Liver (tissue), 9 donors: ENCODE measurements around the gene TMEM168. TPM values are rescaled to one million over a fixed set of nuclear protein-coding genes. Genes with fewer than 3 reads are reported as not detected.

ENCODE experiments used
- DNase-seq: peaks from one replicate; pipeline ENCODE4 v3.0.0-alpha.2; 2017; ENCODE audit warnings: low spot score
- H3K27ac ChIP-seq, 2 donors: one replicate each; pipeline ENCODE4 v1.7.0; 2013; ENCODE audit warnings: inconsistent platforms in 2 of 2, low read length in 2 of 2, control low read depth in 1 of 2, low read depth in 1 of 2, mild to moderate bottlenecking in 1 of 2
- H3K27me3 ChIP-seq, 4 donors: one replicate each; pipeline versions ENCODE4 v1.6.1 to v1.7.0; 2013; ENCODE audit warnings: low read length in 3 of 4, inconsistent platforms in 1 of 4, mild to moderate bottlenecking in 1 of 4, moderate library complexity in 1 of 4; ENCODE audit not compliant: control insufficient read depth in 4 of 4, insufficient read depth in 4 of 4
- H3K36me3 ChIP-seq, 4 donors: one replicate each; pipeline versions ENCODE4 v1.6.1 to v1.7.0; 2013; ENCODE audit warnings: low read length in 3 of 4, mild to moderate bottlenecking in 3 of 4, low read depth in 1 of 4, moderate library complexity in 1 of 4; ENCODE audit not compliant: control insufficient read depth in 4 of 4, insufficient read depth in 3 of 4
- H3K4me1 ChIP-seq, 4 donors: one replicate each; pipeline versions ENCODE4 v1.6.1 to v1.7.0; 2013; ENCODE audit warnings: low read length in 3 of 4, mild to moderate bottlenecking in 3 of 4, moderate library complexity in 1 of 4; ENCODE audit not compliant: control insufficient read depth in 4 of 4, insufficient read depth in 4 of 4
- H3K4me3 ChIP-seq, 3 donors: one replicate each; pipeline versions ENCODE4 v1.6.1 to v1.7.0; 2013; ENCODE audit warnings: low read length in 3 of 3, control low read depth in 1 of 3, low read depth in 1 of 3, mild to moderate bottlenecking in 1 of 3
- H3K9ac ChIP-seq, 2 donors: one replicate each; pipeline ENCODE4 v1.7.0; 2013; ENCODE audit warnings: low read length in 2 of 2, mild to moderate bottlenecking in 2 of 2, moderate library complexity in 2 of 2, control low read depth in 1 of 2, low read depth in 1 of 2
- H3K9me3 ChIP-seq, 4 donors: one replicate each; pipeline versions ENCODE4 v1.6.1 to v1.7.0; 2013; ENCODE audit warnings: low read length in 3 of 4; ENCODE audit not compliant: control insufficient read depth in 4 of 4
- ATF3 ChIP-seq: IDR thresholded peaks from 2 replicates; pipeline ENCODE4 v1.6.1; 2016; ENCODE audit warnings: antibody characterized with exemption
- CTCF ChIP-seq: fragments of 150-350 bp; IDR thresholded peaks from 2 replicates; pipeline ENCODE4 v1.5.1; 2017; ENCODE audit warnings: improper control_type of control experiment, low read depth, low read length; ENCODE audit not compliant: missing input control
- EGR1 ChIP-seq, 2 donors: IDR thresholded peaks; 2 replicates each; pipeline ENCODE4 v1.6.1; 2016 to 2018; ENCODE audit warnings: antibody characterized with exemption in 2 of 2, low read depth in 2 of 2
- FOXA1 ChIP-seq: IDR thresholded peaks from 2 replicates; pipeline ENCODE4 v1.6.1; 2016; ENCODE audit warnings: antibody characterized with exemption
- FOXA2 ChIP-seq: IDR thresholded peaks from 2 replicates; pipeline ENCODE4 v1.6.1; 2016; ENCODE audit warnings: antibody characterized with exemption
- GABPA ChIP-seq, 2 donors: IDR thresholded peaks in 1 of 2; conservative IDR thresholded peaks in 1 of 2; 2 replicates each; pipeline ENCODE4 v1.6.1; 2016; ENCODE audit warnings: antibody characterized with exemption in 2 of 2, mild to moderate bottlenecking in 1 of 2, moderate library complexity in 1 of 2
- HNF4A ChIP-seq, 2 donors: conservative IDR thresholded peaks; 2 replicates each; pipeline ENCODE4 v1.6.1; 2016; ENCODE audit warnings: antibody characterized with exemption in 2 of 2, mild to moderate bottlenecking in 2 of 2
- HNF4G ChIP-seq: IDR thresholded peaks from 2 replicates; pipeline ENCODE4 v1.6.1; 2016; ENCODE audit warnings: antibody characterized with exemption
- JUND ChIP-seq, 2 donors: IDR thresholded peaks; 2 replicates each; pipeline ENCODE4 v1.6.1; 2016; ENCODE audit warnings: antibody characterized with exemption in 2 of 2
- NR2F2 ChIP-seq: IDR thresholded peaks from 2 replicates; pipeline ENCODE4 v1.6.1; 2016; ENCODE audit warnings: antibody characterized with exemption
- RAD21 ChIP-seq, 2 donors: IDR thresholded peaks; 2 replicates each; pipeline ENCODE4 v1.6.1; 2016; ENCODE audit warnings: antibody characterized with exemption in 2 of 2, mild to moderate bottlenecking in 2 of 2
- REST ChIP-seq: IDR thresholded peaks from 2 replicates; pipeline ENCODE4 v1.6.1; 2016; ENCODE audit warnings: antibody characterized with exemption, mild to moderate bottlenecking
- RXRA ChIP-seq, 2 donors: IDR thresholded peaks; 2 replicates each; pipeline ENCODE4 v1.6.1; 2017 to 2018; ENCODE audit warnings: antibody characterized with exemption in 2 of 2, mild to moderate bottlenecking in 1 of 2
- SP1 ChIP-seq: IDR thresholded peaks from 2 replicates; pipeline ENCODE4 v1.6.1; 2018; ENCODE audit warnings: antibody characterized with exemption, mild to moderate bottlenecking
- TAF1 ChIP-seq: conservative IDR thresholded peaks from 2 replicates; pipeline ENCODE4 v1.6.1; 2016; ENCODE audit warnings: antibody characterized with exemption, mild to moderate bottlenecking
- YY1 ChIP-seq: IDR thresholded peaks from 2 replicates; pipeline ENCODE4 v1.6.1; 2016; ENCODE audit warnings: antibody characterized with exemption, mild to moderate bottlenecking
- WGBS: extraction: QIAGEN DNeasy Blood & Tissue Kit; methylation state at CpG from one replicate; pipeline ENCODE4 v1.1.7; 2013; 5-methylcytosine and 5-hydroxymethylcytosine counted together
- polyA plus RNA-seq, 2 donors: library from polyadenylated mRNA; stranded (reverse) in 1 of 2; unstranded in 1 of 2; fragments of 200-250 nt in 1 of 2; fragments of >200 nt in 1 of 2; fragmentation: Nextera tagmentation in 1 of 2; extraction: Ambion mirVana in 1 of 2; gene quantifications; one replicate each; pipeline versions ENCODE4 v1.2.1 to v1.2.3, GENCODE V29; 2013 to 2015
- total RNA-seq, 2 donors: library from RNA; depleted of rRNA; stranded (reverse); fragments of >200 nt; gene quantifications; one replicate each; pipeline ENCODE4 v1.2.3, GENCODE V29; 2014
- TF ChIP-seq, protein P1 (sequence below): IDR thresholded peaks from 2 replicates; pipeline ENCODE4 v1.6.1; 2016; ENCODE audit warnings: antibody characterized with exemption
- TF ChIP-seq, protein P2 (sequence below): IDR thresholded peaks from 2 replicates; pipeline ENCODE4 v1.6.1; 2016; ENCODE audit warnings: antibody characterized with exemption
- donor health status: healthy.
- donor health status: healthy.
- donor health status: healthy.
- donor health status: healthy.
- donor health status: healthy.

Gene TMEM168
- total and polyA plus RNA-seq, 4 donors, result 4.6 to 16.8 (median 7.7) TPM

- Histone ChIP-seq H3K9me3 (no peaks in the 10 kb centered on the region), H3K4me3 (no peak overlapping the region), H3K27me3 (no peaks in the 10 kb centered on the region), H3K4me1 (no peaks in the 10 kb centered on the region), H3K27ac (no peak overlapping the region), H3K36me3 (no peaks in the 10 kb centered on the region), H3K9ac (no peak overlapping the region)
- TF ChIP-seq CTCF, result no peak
- TF ChIP-seq, protein P1, sequence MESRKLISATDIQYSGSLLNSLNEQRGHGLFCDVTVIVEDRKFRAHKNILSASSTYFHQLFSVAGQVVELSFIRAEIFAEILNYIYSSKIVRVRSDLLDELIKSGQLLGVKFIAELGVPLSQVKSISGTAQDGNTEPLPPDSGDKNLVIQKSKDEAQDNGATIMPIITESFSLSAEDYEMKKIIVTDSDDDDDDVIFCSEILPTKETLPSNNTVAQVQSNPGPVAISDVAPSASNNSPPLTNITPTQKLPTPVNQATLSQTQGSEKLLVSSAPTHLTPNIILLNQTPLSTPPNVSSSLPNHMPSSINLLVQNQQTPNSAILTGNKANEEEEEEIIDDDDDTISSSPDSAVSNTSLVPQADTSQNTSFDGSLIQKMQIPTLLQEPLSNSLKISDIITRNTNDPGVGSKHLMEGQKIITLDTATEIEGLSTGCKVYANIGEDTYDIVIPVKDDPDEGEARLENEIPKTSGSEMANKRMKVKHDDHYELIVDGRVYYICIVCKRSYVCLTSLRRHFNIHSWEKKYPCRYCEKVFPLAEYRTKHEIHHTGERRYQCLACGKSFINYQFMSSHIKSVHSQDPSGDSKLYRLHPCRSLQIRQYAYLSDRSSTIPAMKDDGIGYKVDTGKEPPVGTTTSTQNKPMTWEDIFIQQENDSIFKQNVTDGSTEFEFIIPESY, result no peak
- TF ChIP-seq FOXA2, result no peak
- no peak for TF ChIP-seq JUND (IDR thresholded peaks at IDR 0.05)
- TF ChIP-seq YY1, result no peak
- TF ChIP-seq HNF4A (conservative IDR thresholded peaks at IDR 0.05), result no peak
- no peak for TF ChIP-seq RXRA (IDR thresholded peaks at IDR 0.05)
- no peak for TF ChIP-seq FOXA1
- no peak for TF ChIP-seq SP1
- no peak for TF ChIP-seq GABPA (IDR thresholded peaks at IDR 0.05 in 1 of 2, conservative IDR thresholded peaks at IDR 0.05 in 1 of 2)
- TF ChIP-seq TAF1, result no peak
- TF ChIP-seq RAD21 (IDR thresholded peaks at IDR 0.05), result no peak
- TF ChIP-seq, protein P2, sequence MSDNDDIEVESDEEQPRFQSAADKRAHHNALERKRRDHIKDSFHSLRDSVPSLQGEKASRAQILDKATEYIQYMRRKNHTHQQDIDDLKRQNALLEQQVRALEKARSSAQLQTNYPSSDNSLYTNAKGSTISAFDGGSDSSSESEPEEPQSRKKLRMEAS, result no peak
- no peak for TF ChIP-seq NR2F2
- no peak for TF ChIP-seq HNF4G
- no peak for TF ChIP-seq ATF3
- no peak for TF ChIP-seq EGR1 (IDR thresholded peaks at IDR 0.05; ENCODE audit: low read depth in 2 of 2)
- TF ChIP-seq REST, result no peak
- 92% methylated on average over 3 of the region's 3 CpGs for WGBS
- DNase-seq, result no peak
Observed at GRCh38 chr7:112802406-112802805, 12.2 kb upstream of the TMEM168 start.

DNA sequence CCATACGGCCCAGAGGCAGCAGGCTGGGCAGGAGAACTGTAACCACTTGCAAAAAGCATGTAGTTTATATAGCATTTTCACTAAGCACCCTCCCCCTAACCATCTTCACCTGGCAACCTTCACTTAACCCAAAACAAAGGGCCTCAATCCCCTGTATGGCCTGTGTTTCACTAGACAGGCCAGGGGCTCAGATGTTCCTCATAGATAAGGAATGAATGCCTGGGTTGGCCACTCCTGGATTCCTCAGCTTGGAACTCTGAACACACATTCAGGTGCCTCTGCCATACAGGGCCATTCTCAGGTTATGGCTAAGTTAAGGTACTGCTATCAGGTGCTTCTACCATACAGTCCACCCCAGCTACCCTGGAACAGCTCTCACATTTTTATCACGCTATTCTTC lies 10.3 kb upstream of the TMEM168 start:
- Histone ChIP-seq H3K36me3 (no peaks in the 10 kb centered on the region), H3K4me1 (no peaks in the 10 kb centered on the region), H3K9ac (no peak overlapping the region), H3K27ac (no peak overlapping the region), H3K9me3 (no peaks in the 10 kb centered on the region), H3K4me3 (no peak overlapping the region), H3K27me3 (no peaks in the 10 kb centered on the region)
- no peak for DNase-seq
- WGBS, result 87% methylated on average over 2 of the region's 2 CpGs
- TF ChIP-seq TAF1, result no peak
- TF ChIP-seq, protein P2, result no peak
- TF ChIP-seq GABPA (IDR thresholded peaks at IDR 0.05 in 1 of 2, conservative IDR thresholded peaks at IDR 0.05 in 1 of 2), result no peak
- TF ChIP-seq YY1, result no peak
- no peak for TF ChIP-seq HNF4G
- TF ChIP-seq NR2F2, result no peak
- TF ChIP-seq JUND (IDR thresholded peaks at IDR 0.05), result no peak
- TF ChIP-seq FOXA2, result no peak
- TF ChIP-seq HNF4A (conservative IDR thresholded peaks at IDR 0.05), result no peak
- no peak for TF ChIP-seq REST
- TF ChIP-seq ATF3, result no peak
- no peak for TF ChIP-seq RXRA (IDR thresholded peaks at IDR 0.05)
- no peak for TF ChIP-seq RAD21 (IDR thresholded peaks at IDR 0.05)
